CD4-positive, alpha-beta T cell treated with Interleukin-10 for 1 hour (primary cell): ENCODE data around the gene EVL.
"Not testable (repeated sequence)": the region's sequence is repeated elsewhere in the genome, so short reads cannot be mapped to it uniquely, and the experiment has no call there.

Experiments used
- DNase-seq: peaks from one replicate; pipeline ENCODE4 v3.0.0-alpha.2; 2020

The EVL gene

DNA sequence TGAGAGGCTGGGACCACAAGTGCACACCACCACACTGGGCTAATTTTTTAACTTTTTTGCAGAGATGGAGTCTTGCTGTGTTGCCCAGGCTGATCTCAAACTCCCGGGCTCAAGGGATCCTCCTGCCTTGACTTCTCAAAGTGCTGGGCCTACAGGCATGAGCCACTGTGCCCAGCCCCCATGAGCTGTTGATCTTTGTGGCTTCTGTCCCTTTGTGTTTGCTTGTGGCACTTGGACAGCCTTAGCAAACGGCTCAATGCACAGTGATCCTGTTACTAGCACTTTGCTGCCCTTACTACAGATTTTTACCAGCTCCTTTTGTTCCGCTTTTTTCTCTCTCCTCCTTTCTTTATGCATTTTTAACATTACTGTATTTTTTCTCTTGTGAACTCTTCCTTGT lies 25.3 kb upstream of the EVL start:
- DNase-seq, result no peak

DNA sequence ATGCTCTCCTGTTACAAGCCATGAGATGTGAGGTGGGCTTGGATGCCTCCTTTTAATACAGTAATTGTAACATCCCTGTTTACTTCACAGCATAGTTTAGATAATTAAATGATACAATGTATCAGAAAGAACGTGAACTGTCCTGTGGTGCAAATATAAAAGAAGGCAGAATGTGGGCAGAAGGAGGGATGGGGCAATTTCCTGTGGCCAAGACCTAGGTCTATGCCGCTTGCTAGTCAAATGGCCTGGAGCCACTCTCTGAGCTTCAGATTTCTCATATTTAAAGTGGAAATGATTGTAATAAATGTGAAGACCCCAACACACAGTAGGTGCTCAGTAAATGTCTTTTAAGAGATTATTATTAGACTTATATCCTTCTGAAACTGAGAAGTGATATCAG lies 24.0 kb upstream of the EVL start:
- DNase-seq, result no peak

DNA sequence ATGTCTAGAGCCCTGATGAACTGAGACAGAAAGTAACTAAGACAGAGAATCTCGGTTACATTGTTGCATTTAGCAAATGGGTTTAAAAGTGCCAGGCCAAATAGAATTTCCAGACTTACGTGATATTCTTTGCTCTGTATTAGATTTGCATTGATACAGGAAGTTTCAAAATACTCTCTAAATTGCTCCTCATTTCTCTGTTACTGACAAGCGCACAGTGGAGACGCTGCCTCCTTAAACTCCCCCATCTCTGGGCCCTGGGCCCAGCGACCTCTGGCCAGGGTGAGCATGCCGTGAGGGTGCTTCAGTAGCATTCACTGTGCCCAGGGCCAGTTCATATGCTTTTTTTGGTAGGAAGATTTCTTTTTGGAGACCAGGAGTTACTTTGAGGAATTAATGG lies 22.9 kb upstream of the EVL start:
- DNase-seq, result no peak

DNA sequence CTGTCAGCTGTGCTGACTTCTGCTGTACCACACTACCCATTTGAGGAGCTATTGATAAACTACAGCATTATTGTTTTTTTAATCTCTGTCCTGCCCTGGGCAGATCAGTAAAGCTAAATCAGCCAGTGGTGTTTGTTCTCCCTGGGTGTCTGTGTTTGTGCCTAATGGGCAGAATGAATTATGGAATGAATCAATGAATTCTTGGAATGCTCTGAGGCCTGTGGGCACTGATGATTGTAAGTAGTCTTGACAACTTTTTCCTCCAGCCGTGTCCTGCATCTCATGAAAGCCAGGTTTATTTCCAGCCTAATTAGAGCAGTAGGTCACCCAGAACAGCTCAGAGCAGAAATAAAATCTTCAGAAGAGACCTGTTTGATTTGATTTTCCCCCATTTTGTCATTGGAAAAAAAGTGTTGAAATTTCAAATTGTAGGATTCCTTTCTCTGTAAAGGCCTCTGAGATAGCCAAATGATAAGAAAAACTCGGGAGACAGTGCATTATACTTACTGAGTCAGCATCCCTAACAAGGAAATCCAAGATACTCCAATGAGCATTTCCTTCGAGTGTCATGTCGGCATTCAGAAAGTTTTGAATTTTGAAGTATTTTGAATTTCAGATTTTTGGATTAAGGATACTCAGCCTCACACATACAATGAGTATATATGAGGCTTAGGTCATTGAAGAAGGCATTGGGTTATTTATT lies 19.4 kb upstream of the EVL start:
- no peak for DNase-seq

DNA sequence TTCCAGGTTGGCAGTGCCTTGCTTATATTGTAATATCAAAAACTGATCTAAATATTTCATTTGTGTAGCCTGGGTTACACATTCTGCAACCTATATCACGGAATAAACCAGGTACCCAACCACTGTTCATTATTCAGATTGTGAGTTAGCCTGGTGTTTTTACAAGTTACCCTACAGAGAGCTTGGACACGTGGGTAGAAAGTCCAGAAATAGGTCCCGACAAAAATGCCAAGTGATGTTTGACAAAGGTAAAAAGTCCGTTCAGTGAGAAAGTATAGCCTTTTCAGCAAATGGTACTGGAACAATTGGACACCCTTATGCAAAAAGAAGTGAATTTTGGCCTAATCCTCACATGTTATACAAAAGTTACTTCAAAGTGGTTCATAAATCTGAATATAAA lies 17.6 kb upstream of the EVL start:
- DNase-seq, result no peak

DNA sequence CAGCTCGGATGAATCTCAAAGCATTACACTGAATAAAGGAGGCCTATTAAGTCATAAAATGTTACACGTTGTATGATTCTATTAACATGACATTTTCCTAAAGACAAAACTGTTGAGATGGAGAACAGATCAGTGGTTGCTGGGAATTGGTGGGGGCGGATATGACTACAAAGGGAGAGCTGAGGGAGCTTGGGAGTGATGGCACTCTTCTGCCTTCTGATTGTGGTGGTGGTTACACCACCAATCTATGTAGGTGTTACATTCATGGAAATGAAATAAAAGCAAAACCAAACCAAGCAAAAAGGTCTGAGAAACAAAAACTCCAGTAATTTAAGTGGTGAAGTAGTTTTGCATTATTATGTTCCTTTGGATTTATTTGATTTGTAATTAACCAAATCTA lies 16.4 kb upstream of the EVL start:
- no peak for DNase-seq

DNA sequence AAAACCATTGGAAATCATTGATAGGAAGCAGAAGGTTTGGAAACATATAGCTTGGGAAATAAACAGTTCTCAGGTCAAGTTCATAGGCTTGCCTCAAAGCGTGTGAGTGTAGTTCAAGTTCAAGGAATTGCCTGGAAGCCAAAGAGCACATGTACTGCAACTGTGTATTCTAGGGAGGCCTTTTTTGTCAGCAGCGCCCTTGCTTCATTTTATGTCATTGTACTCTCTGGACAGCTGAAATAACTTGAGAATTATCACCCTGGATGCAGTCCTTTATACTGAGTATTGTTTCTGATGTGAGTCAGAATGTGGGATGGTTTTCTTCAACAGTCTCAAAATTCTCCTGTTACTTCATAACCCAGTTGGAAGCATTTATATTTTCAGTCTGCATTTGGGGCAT lies 16.0 kb upstream of the EVL start:
- no peak for DNase-seq

DNA sequence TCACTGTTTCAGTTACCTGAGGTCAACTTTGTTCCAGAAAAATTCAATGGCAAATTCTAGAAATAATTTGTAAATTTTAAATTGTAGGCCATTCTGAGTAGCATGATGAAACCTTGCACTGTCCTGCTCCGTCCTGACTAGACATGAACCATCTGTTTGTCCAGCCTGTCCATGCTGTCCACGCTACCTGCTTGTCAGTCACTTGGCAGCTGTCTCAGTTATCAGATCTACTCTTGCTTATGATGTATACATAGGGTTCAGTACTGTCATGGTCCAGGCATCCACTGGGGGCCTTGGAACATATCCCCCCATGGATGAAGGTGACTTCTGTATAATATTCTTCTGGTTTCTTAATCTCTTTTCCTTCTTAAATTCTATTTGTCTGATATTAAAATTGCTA lies 14.1 kb upstream of the EVL start:
- DNase-seq, result no peak

DNA sequence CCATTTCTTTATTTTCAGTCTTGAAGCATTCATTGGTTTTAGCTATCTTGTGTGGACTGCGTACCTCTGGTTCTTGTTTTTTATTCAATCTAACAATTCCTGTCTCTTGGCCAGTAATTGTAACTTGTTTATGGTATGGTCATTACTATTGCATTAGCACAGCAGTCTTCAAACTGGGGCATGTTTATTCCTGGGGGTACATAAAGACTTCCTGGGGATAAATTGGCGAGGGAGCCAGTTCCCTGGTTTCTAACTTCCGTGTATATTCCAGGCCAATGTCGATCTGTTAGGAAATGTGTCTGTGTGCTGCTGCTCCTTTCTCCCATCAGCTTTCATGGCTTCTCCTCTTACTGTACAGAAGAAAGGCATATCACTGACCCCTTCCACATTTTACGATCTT lies 13.7 kb upstream of the EVL start:
- DNase-seq, result no peak

DNA sequence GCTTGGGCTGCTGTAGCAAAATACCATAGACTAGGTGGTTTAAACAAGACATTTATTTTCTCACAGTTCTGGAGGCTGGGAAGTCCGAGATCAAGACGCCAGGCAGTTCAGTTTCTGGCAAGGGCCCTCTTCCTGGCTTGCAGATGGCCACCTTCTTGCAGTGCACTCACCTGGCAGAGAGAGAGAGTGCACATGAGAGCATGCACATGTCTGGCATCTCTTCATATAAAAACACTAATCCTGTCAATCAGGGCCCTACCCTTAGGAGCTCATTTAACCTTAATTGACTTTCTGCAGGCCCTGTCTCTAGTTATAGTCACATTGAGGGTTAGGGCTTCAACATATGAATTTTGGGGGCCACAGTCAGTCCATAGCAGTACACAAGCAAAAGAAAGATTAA lies 12.4 kb upstream of the EVL start:
- DNase-seq, result no peak

DNA sequence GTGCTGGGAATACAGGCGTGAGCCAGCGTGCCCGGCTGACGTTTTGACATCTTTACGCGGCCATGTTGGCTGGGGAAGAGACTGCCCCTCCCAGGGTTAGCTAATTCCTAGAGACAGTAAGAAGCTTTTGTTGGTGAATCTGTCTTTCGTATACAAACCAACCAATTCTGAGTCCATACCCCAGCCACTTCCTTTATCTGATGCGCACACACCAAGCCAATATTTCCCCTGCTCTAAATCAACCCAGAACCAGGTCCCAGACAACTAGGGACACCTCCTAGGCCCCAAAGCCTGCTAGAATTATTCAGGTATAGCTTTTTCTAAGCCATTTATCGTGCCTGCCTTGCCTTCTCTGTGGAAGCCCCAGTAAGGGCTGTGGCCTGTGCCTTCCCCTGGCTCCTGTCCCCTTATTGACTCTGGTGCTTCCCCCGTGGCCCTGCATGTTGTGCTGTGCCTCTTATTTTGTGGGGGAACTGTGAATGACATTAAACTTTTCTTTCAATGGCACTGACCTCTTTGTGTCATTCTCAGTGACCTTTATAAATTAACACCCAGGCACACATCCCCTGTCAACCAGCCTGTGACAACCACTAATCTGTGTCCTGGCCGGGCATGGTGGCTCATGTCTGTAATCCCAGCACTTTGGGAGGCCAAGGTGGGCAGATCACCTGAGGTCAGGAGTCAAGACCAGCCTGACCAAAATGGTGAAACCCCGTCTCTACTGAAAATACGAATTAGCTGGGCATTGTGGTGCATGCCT lies 10.7 kb upstream of the EVL start:
- no peak for DNase-seq

DNA sequence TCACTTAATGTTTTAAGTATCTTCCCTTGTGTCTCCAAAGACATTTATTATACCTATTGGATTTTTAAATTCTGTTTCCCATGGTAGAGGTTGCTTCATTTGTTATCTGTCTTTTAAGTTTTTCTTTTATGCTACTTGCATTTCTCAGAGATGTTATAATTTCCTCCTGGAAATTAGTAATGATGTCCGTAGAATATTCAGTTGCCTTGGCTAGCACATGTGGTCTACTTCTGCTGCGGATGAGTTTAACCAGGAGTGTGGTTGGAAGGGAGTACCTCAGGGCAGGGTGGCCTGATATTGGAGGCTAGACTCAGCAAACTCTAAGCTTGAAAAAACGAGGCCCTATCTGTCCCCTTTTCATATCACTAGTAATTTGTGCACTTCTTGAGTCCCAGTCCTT lies 8.8 kb upstream of the EVL start:
- DNase-seq, result no peak

DNA sequence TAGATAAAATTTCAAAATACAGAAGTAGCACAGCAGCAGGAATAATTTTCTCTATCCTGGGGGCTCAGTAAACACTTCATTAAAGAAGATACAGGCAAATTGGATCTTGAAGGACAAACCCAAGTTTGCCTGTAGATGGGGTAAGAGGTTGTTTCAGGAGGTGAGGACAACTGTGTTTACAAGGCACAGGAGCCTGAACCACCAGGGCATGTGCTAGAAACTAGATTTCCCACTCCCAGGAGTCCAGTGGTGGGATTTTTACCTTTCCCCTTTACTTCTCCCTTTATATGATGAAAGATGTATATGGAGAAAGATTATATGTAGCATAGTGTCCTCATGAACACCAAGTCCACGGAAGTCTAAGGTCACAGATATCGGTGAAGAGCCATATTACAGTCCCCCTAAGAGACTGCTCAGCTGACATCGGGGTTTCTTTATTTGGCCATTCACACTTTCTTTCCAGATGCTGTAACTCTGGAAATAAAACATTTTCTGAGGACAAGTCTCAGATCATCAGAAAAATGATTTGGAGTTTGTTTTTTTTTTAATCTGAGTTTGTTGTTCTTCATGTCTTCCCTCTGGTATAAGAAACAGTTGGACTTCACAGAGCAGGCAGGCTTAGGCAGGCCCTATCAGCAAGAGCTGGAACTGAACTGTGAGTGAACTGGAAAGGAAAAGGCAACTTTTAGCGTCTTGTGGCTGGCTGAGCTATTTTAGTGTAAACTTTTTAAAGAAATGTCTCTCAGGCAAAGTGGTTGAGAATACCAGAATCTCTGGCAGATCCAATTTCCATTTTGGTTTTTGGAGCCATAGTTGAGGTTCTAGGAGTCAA lies 8.0 kb upstream of the EVL start:
- DNase-seq, result peak; percentile 78

DNA sequence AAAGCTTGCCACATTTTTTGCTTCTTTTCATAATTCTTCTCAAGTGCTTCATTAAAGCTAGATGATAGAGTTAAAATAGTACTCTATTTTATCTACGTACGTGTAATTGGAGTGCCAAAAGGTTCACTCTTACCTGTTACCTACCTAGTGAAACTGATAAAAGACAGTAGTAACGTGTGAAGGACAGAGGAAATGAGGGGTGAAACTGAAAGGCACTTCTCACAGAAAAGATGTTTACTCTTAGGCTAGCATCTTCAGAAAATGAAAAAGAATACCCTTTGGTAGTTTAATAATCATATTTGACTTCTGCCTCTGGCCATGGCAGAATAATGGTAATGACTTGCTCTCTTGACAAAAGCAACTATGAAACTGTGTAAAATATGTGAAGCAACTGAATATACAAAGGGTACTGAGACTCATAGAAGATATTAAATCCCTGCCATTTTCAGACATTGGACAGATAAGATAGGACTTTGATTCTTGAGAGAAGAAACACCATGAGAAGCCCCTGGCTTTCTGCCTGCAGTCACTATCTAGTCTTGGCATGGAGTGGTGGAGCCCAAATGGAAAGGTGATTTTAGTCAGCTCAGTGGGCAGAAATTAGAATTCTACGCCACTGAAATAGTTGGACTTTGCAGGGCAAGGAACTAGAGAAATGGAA lies 6.3 kb upstream of the EVL start:
- DNase-seq, result peak; percentile 39

DNA sequence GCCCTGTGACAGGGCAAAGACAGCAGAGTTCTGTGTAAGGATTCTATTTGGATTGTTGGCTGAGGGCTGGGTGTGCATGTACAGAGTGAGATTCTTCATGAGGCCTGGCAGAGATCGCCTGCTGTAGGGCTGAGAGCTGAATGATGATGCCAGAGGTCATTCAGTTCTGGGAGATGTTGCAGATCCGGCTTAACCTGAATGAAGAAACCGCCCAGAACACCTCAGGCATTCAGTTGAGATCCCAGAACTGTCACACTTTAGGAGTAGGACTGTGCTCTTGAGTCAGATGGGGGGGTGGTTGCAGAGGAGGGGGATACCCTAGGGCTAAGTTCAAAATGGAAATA lies 5.8 kb upstream of the EVL start:
- no peak for DNase-seq

DNA sequence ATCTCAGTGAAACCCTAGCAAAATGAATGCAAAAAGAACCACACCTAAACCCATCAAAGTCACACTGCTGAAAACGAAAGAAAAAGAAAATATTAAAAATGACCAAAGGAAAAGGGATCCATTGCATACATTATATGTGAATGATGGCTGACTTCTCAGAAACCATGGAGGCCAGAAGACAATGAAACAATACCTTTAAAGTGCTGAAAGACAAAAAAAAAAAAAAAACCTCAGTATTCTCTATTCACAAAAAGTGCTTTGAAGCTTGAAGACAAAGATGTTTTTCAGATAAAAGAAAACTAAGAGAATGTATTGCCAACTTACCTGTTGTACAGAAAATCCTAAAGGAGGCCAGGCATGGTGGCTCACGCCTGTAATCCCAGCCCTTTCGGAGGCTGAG lies 4.5 kb upstream of the EVL start:
- DNase-seq, result no peak

DNA sequence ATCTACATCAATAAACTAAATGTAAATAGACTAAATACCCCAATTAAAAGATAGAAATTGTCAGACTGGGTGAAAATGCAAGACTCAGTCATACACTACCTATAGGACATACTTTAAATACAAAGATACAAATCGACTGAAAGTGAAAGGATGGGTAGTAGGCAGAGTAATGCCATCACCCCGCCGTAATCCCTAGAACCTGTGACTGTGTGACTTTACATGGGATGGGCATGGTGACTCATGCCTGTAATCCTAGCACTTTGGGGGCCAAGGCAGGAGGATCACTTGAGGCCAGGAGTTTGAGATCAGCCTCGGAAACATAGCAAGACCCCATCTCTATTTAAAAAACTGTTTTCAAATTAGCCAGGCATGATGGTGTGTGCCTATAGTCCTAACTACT lies 2.6 kb upstream of the EVL start:
- peak; percentile 48 for DNase-seq

DNA sequence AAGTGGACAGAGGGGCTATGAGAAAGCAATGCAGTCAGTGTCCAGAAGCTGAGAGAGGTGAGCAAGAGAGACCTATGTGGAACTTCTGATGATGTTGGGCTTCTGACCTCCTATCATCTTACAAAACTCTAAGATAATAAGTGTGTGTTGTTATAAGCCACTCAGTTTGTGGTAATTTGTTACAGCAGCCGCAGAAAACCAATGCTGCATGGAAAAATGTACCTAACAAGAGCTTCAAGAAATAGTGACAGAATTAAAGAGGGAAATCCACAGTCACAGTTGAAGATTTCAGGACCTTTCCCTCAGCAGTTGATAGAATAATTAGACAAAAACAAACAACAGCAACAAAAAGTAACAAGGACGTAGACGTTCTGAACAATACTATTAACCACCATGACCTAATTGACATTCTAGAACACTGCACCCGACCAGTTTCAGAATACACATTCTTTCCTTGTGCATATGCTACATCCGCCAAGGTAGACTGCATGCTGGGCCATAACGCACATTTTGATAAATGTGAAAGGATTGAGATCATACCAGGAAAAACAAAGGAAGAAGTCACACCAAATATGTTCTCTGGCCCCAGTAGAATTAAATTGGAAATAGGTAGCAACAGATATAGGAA lies 1.8 kb upstream of the EVL start:
- peak; percentile 50 for DNase-seq

DNA sequence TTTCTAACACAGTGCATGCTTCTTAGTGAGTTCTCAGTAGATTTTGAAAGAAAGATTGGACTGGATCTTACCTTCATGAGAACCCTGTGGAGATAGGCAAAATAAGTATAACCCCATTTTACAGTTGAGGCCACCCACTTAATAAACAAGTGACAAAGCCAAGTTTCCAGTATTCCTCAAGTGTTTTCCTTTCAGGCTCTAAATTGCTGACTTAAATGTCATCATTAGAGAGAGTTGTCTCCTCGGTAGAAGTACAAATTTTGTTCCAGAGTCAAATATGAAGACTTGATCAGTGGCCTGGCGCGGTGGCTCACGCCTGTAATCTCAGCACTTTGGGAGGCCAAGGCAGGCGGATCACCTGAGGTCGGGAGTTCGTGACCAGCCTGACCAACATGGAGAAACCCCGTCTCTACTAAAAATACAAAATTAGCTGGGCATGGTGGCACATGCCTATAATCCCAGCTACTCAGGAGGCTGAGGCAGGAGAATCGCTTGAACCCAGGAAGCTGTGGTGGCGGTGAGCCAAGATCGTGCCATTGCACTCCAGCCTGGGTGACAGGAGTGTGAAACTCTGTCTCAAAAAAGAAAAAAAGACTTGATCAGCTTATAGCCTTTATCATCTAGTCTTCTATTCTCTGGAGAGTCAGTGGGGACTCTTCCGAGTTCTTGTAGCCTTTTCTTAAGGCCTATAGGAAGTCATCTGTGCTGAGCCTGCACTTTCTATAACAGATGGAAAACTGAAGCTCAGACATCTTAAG lies 708 bp upstream of the EVL start:
- DNase-seq, result not testable (repeated sequence)

DNA sequence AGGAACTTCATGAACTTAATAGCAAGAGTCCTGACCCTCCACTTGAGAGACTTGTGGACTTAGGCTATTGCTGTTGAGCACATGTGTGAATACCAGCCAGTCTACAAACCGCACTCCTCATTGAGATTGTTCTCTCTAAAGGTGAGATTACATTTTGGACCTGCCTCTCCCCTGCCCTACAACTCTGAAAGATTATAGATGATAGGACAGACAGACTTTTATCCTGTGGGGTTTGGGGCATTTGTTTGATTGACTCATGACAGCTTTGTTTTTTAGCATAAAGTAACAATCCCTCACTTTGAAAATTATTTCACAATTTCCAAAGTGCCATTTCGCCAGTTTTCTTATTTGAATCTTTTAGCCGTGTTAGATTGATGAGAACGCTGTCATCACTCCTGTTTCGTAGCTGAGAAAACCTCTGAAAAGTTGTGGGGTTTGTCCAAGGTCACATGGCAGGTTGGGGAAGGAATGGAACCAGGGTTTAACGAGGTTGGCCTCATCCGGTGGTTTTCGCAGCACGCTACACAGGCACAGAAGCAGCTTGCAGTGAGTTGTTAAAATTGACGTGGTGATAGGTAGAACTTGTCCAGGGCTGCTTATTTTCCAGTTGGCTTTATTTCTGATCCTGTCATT lies 836 bp downstream of the EVL start:
- DNase-seq, result peak; percentile 85

DNA sequence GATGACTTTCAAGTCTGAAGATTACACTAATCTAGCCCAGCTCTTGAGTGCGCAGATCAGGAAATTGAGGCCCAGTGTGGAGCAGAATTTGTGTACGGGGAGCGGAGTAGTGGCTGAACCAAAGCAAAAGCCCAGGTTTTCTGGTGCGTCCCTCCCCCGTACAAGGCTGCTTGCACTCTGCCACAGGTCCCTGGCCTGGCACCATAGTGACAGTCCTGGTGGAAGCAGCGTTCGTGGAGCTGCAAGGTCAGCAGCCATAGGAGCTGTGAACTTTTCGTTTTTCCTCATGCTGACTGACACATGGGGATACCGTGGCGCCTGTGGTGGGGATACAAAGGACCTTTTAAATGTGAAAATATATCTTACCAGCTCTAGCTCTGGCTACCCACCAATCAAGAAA lies 1.7 kb downstream of the EVL start:
- no peak for DNase-seq

DNA sequence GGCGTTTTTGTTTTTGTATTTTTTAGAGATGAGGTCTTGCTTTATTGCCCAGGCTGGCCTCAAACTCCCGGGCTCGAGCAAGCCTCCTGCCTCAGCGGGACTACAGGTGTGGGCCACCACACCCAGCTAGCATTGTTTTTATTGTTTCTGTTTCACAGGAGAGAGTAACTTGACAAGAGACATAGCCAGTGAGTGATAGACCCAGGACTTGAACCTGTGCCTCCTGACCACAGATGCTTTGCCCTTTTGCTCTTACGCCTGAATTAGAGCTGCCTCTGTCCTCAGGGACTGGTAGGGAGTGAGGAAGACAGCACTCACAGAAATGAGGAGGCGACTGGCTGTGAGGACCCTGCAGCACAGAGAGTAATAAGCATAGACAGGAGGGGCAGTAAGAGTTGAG lies 2.3 kb downstream of the EVL start:
- no peak for DNase-seq
